GM12872 (cell line): Measurements from ENCODE around the gene SYCP3.
A peak's percentile ranks its signal among the peaks of the same experiment; 100 is the strongest.

Experiments
- CTCF ChIP-seq: IDR thresholded peaks from 3 replicates; pipeline ENCODE4 v1.5.1; 2011; ENCODE audit warnings: low read depth, mild to moderate bottlenecking, low read length, moderate library complexity; ENCODE audit not compliant: insufficient read depth

SYCP3 gene

GRCh38 chr12:101745481-101745880 is 6.2 kb upstream of the SYCP3 start:
- no peak for TF ChIP-seq CTCF

- peak; percentile 21; the same call in 1 of the 3 replicates for TF ChIP-seq CTCF
Observed at GRCh38 chr12:101743724-101744472, 4.6 kb upstream of the SYCP3 start.

- no peak for TF ChIP-seq CTCF
Observed at GRCh38 chr12:101743242-101743641, 4.0 kb upstream of the SYCP3 start.

- no peak for TF ChIP-seq CTCF
Observed at GRCh38 chr12:101740980-101741379, 1.7 kb upstream of the SYCP3 start.

GRCh38 chr12:101740566-101740965 is 1.3 kb upstream of the SYCP3 start:
- TF ChIP-seq CTCF, result no peak

GRCh38 chr12:101737476-101737875 is 1.8 kb downstream of the SYCP3 start:
- no peak for TF ChIP-seq CTCF

GRCh38 chr12:101733166-101733565 is 6.1 kb downstream of the SYCP3 start:
- TF ChIP-seq CTCF, result no peak
